ENCODE results near the gene JMJD7. TPM values are rescaled to one million over a fixed set of nuclear protein-coding genes. Genes with fewer than 3 reads are reported as not detected.

The JMJD7 gene
- total RNA-seq, 1 donor from 2014 or later: 12.1 TPM

- no peaks in the 10 kb centered on the region for H3K9me3 ChIP-seq (replicated peaks)
- no peak overlapping the region for H3K4me3 ChIP-seq
- TF ChIP-seq CTCF (IDR thresholded peaks at IDR 0.05; ENCODE audit: borderline replicate concordance): no peak
- intact Hi-C loops (cut with micrococcal nuclease): no loop called here
- no peaks in the 10 kb centered on the region for H3K27me3 ChIP-seq (ENCODE audit: low read depth)
- peaks cover 26% of the 10 kb centered on the region for H3K36me3 ChIP-seq
- H3K27ac ChIP-seq (replicated peaks): no peak overlapping the region
- no peak for DNase-seq
- H3K4me1 ChIP-seq: peaks cover 55% of the 10 kb centered on the region
Observed at GRCh38 chr15:41832208-41832607, 4.3 kb downstream of the JMJD7 start.

GRCh38 chr15:41832875-41833274 is 5.0 kb downstream of the JMJD7 start:
- no peaks in the 10 kb centered on the region for H3K27me3 ChIP-seq (ENCODE audit: low read depth)
- no peak for TF ChIP-seq CTCF (IDR thresholded peaks at IDR 0.05; ENCODE audit: borderline replicate concordance)
- H3K9me3 ChIP-seq (replicated peaks): no peaks in the 10 kb centered on the region
- H3K36me3 ChIP-seq: peaks cover 28% of the 10 kb centered on the region
- DNase-seq: no peak
- intact Hi-C loops (cut with micrococcal nuclease): no loop called here
- H3K27ac ChIP-seq (replicated peaks): no peak overlapping the region
- no peak overlapping the region for H3K4me3 ChIP-seq
- H3K4me1 ChIP-seq: peaks cover 49% of the 10 kb centered on the region

GRCh38 chr15:41834096-41834495 is 6.2 kb downstream of the JMJD7 start:
- peaks cover 47% of the 10 kb centered on the region for H3K4me1 ChIP-seq
- no peaks in the 10 kb centered on the region for H3K9me3 ChIP-seq (replicated peaks)
- intact Hi-C loops (cut with micrococcal nuclease): no loop called here
- no peak for TF ChIP-seq CTCF (IDR thresholded peaks at IDR 0.05; ENCODE audit: borderline replicate concordance)
- no peak overlapping the region for H3K4me3 ChIP-seq
- H3K36me3 ChIP-seq: peaks cover 28% of the 10 kb centered on the region
- no peak for DNase-seq
- no peak overlapping the region for H3K27ac ChIP-seq (replicated peaks)
- no peaks in the 10 kb centered on the region for H3K27me3 ChIP-seq (ENCODE audit: low read depth)

GRCh38 chr15:41836073-41836472 is 8.2 kb downstream of the JMJD7 start:
- TF ChIP-seq CTCF (IDR thresholded peaks at IDR 0.05; ENCODE audit: borderline replicate concordance): no peak
- DNase-seq: no peak

GRCh38 chr15:41836713-41837454 is 9.0 kb downstream of the JMJD7 start:
- TF ChIP-seq CTCF (IDR thresholded peaks at IDR 0.05; ENCODE audit: borderline replicate concordance): no peak
- H3K36me3 ChIP-seq: peaks cover 41% of the 10 kb centered on the region
- intact Hi-C loops (cut with micrococcal nuclease): no loop called here
- H3K27ac ChIP-seq (replicated peaks): no peak overlapping the region
- no peak for DNase-seq
- no peak overlapping the region for H3K4me3 ChIP-seq
- H3K4me1 ChIP-seq: peaks cover 30% of the 10 kb centered on the region
- no peaks in the 10 kb centered on the region for H3K27me3 ChIP-seq (ENCODE audit: low read depth)
- H3K9me3 ChIP-seq (replicated peaks): no peaks in the 10 kb centered on the region

More at GRCh38 chr15:41836073-41836472, 8.2 kb downstream of the JMJD7 start:
- Histone ChIP-seq H3K27ac (replicated peaks) (no peak overlapping the region), H3K36me3 (peaks cover 40% of the 10 kb centered on the region), H3K27me3 (ENCODE audit: low read depth) (no peaks in the 10 kb centered on the region), H3K9me3 (replicated peaks) (no peaks in the 10 kb centered on the region), H3K4me3 (no peak overlapping the region), H3K4me1 (peaks cover 35% of the 10 kb centered on the region)
- intact Hi-C loops (cut with micrococcal nuclease): no loop called here

Data from left ventricle myocardium inferior (tissue), 1 donor.